IMR-90 (cell line): Measurements from ENCODE around the gene HDAC7. TPM values are rescaled to one million over a fixed set of nuclear protein-coding genes. Genes with fewer than 3 reads are reported as not detected.

Experiments used
- ATAC-seq: fragments of 200-7000 bp; cut with Tn5 transposase; 2 replicates; pipeline ENCODE4 v1.9.1; 2020; ENCODE audit warnings: low read depth, mild to moderate bottlenecking, moderate library complexity
- BruUV-seq: library from RNA; stranded (reverse); fragments of 400-500 nt; replicated peaks from 2 replicates; lab custom pipeline; 2021; lab: Mats Ljungman, UMichigan
- CTCF ChIA-PET: fragments of 300-600 bp; formaldehyde crosslinking; extraction: SDS; loops from one replicate; lab custom pipeline; 2021; ENCODE audit warnings: antibody characterized with exemption; lab: Yijun Ruan, JAX
- POLR2A ChIA-PET: fragments of 300-600 bp; sonication (Branson Sonifier 250); formaldehyde crosslinking; loops from one replicate; lab custom pipeline; 2022; ENCODE audit warnings: antibody characterized with exemption; ENCODE audit not compliant: unreplicated experiment; lab: Charles Lee
- DNase-seq: peaks from one replicate; pipeline ENCODE4 v3.0.0; 2013
- H2AFZ ChIP-seq: replicated peaks from 2 replicates; pipeline ENCODE3; 2013; ENCODE audit warnings: low read length, mild to moderate bottlenecking; ENCODE audit not compliant: poor library complexity
- H2AK5ac ChIP-seq: 2 replicates; pipeline ENCODE4 v1.6.1; 2013; ENCODE audit warnings: low read depth, low read length, inconsistent platforms
- H2AK9ac ChIP-seq: replicated peaks from 2 replicates; pipeline ENCODE3; 2013; ENCODE audit warnings: mild to moderate bottlenecking, low read depth, low read length, moderate library complexity; ENCODE audit not compliant: poor library complexity
- H2BK120ac ChIP-seq: 2 replicates; pipeline ENCODE4 v1.6.1; 2013; ENCODE audit warnings: low read depth, low read length, inconsistent platforms
- H2BK15ac ChIP-seq: 3 replicates; pipeline ENCODE4 v1.6.1; 2013; ENCODE audit warnings: low read depth, low read length, inconsistent platforms
- H2BK20ac ChIP-seq: 2 replicates; pipeline ENCODE4 v1.6.1; 2013; ENCODE audit warnings: low read depth, mild to moderate bottlenecking, inconsistent platforms, low read length, moderate library complexity
- H2BK5ac ChIP-seq: 2 replicates; pipeline ENCODE4 v1.6.1; 2013; ENCODE audit warnings: mild to moderate bottlenecking, low read depth, low read length, inconsistent platforms; ENCODE audit not compliant: poor library complexity, severe bottlenecking
- H3K14ac ChIP-seq: replicated peaks from 2 replicates; pipeline ENCODE4 v1.6.1; 2013; ENCODE audit warnings: low read depth, low read length, inconsistent platforms
- H3K18ac ChIP-seq: 2 replicates; pipeline ENCODE4 v1.6.1; 2013; ENCODE audit warnings: low read depth, low read length, control low read depth
- H3K23ac ChIP-seq: 2 replicates; pipeline ENCODE4 v1.6.1; 2013; ENCODE audit warnings: low read depth, low read length, inconsistent platforms
- H3K27ac ChIP-seq: 2 replicates; pipeline ENCODE4 v1.5.1; 2013; ENCODE audit warnings: mild to moderate bottlenecking, control low read depth, low read length; ENCODE audit not compliant: insufficient read depth
- H3K27me3 ChIP-seq: 2 replicates; pipeline ENCODE4 v1.6.1; 2013; ENCODE audit warnings: low read length; ENCODE audit not compliant: control insufficient read depth, insufficient read depth
- H3K36me3 ChIP-seq: 2 replicates; pipeline ENCODE4 v1.6.1; 2013; ENCODE audit warnings: low read length, mixed read lengths; ENCODE audit not compliant: control insufficient read depth, insufficient read depth
- H3K4ac ChIP-seq: 2 replicates; pipeline ENCODE4 v1.6.1; 2013; ENCODE audit warnings: low read depth, low read length, inconsistent platforms
- H3K4me1 ChIP-seq: 2 replicates; pipeline ENCODE4 v1.6.1; 2013; ENCODE audit warnings: low read length, mixed read lengths; ENCODE audit not compliant: control insufficient read depth, insufficient read depth
- H3K4me2 ChIP-seq: 2 replicates; pipeline ENCODE4 v1.6.1; 2013; ENCODE audit warnings: low read depth, mild to moderate bottlenecking, control low read depth, low read length, moderate library complexity
- H3K4me3 ChIP-seq: 2 replicates; pipeline ENCODE4 v1.5.1; 2013; ENCODE audit warnings: low read depth, mild to moderate bottlenecking, control low read depth, low read length, moderate library complexity; ENCODE audit not compliant: insufficient read depth
- H3K56ac ChIP-seq: 2 replicates; pipeline ENCODE4 v1.6.1; 2013; ENCODE audit warnings: low read length, inconsistent platforms; ENCODE audit not compliant: insufficient read depth; ENCODE audit errors: extremely low read depth
- H3K79me1 ChIP-seq, 2 experiments: 2 replicates each; pipeline ENCODE4 v1.6.1; 2013; ENCODE audit warnings: low read length in 2 of 2, inconsistent platforms in 1 of 2, low read depth in 1 of 2
- H3K9ac ChIP-seq: 2 replicates; pipeline ENCODE4 v1.6.1; 2013; ENCODE audit warnings: low read depth, low read length, control low read depth
- H3K9me1 ChIP-seq: 2 replicates; pipeline ENCODE4 v1.6.1; 2013; ENCODE audit warnings: low read length, inconsistent platforms; ENCODE audit not compliant: insufficient read depth
- H3K9me3 ChIP-seq: 2 replicates; pipeline ENCODE4 v1.6.1; 2013; ENCODE audit warnings: low read length; ENCODE audit not compliant: control insufficient read depth, insufficient read depth
- H4K20me1 ChIP-seq: 2 replicates; pipeline ENCODE4 v1.6.1; 2013; ENCODE audit warnings: low read length, inconsistent platforms; ENCODE audit not compliant: insufficient read depth
- H4K5ac ChIP-seq: 2 replicates; pipeline ENCODE4 v1.6.1; 2013; ENCODE audit warnings: mild to moderate bottlenecking, low read depth, low read length, control low read depth
- H4K8ac ChIP-seq, 2 experiments: 2 replicates each; pipeline ENCODE4 v1.6.1; 2013; ENCODE audit warnings: low read depth in 2 of 2, low read length in 2 of 2, control low read depth in 1 of 2, inconsistent platforms in 1 of 2
- H4K91ac ChIP-seq: 2 replicates; pipeline ENCODE4 v1.6.1; 2013; ENCODE audit warnings: low read depth, low read length, inconsistent platforms; ENCODE audit not compliant: insufficient read depth
- MAFK ChIP-seq: IDR thresholded peaks from 2 replicates; pipeline ENCODE4 v1.6.1; 2012; ENCODE audit warnings: low read depth, low read length, improper control_type of control experiment
- NFE2L2 ChIP-seq: fragments of 150-350 bp; IDR thresholded peaks from 2 replicates; pipeline ENCODE4 v1.6.1; 2016; ENCODE audit warnings: low read depth, mild to moderate bottlenecking, low read length
- POLR2A ChIP-seq: IDR thresholded peaks from 2 replicates; pipeline ENCODE4 v1.6.1; 2012; ENCODE audit warnings: mild to moderate bottlenecking, low read depth, low read length
- RAD21 ChIP-seq: IDR thresholded peaks from 2 replicates; pipeline ENCODE4 v1.6.1; 2012; ENCODE audit warnings: low read length, improper control_type of control experiment
- RFX5 ChIP-seq: IDR thresholded peaks from 2 replicates; pipeline ENCODE4 v1.8.0; 2012; ENCODE audit warnings: low read depth, mild to moderate bottlenecking, low read length, moderate library complexity
- SMC3 ChIP-seq: fragments of 150-350 bp; IDR thresholded peaks from 2 replicates; pipeline ENCODE4 v1.6.1; 2016; ENCODE audit warnings: low read depth, mild to moderate bottlenecking, antibody characterized with exemption, low read length, moderate library complexity
- WGBS, 2 experiments: methylation state at CpG; one replicate each; pipeline versions ENCODE4 v1.1.5 to v1.1.7; 2013; ENCODE audit warnings: missing lambda C conversion rate in 2 of 2; ENCODE audit not compliant: insufficient read length in 1 of 2; ENCODE audit errors: extremely low coverage in 2 of 2; 5-methylcytosine and 5-hydroxymethylcytosine counted together
- dilution Hi-C: fragments of 300-500 bp; cut with HindIII; formaldehyde crosslinking; loops from one replicate; pipeline ENCODE4 v1.14.3; 2018; ENCODE audit warnings: low sequenced_read_pairs; ENCODE audit not compliant: unreplicated experiment
- in situ Hi-C: fragments of 300-500 bp; cut with MboI; formaldehyde crosslinking; loops from 3 replicates; pipeline ENCODE4 v1.14.3; 2019; ENCODE audit warnings: low sequenced_read_pairs, inconsistent platforms, mixed read lengths
- intact Hi-C: fragments of 100-400 bp; cut with micrococcal nuclease; formaldehyde crosslinking; loops from 2 replicates; pipeline ENCODE4 v1.10.0; 2022
- polyA plus RNA-seq, 3 experiments: library from polyadenylated mRNA; depleted of rRNA; stranded (reverse); fragments of >200 nt; gene quantifications; 2 replicates each; pipeline ENCODE4 v1.2.3, GENCODE V29; 2012; ENCODE audit warnings: low replicate concordance in 1 of 3
- total RNA-seq: library from RNA; depleted of rRNA; stranded (reverse); fragments of >200 nt; gene quantifications from 2 replicates; pipeline ENCODE4 v1.2.3, GENCODE V29; 2012

HDAC7 gene
- total and polyA plus RNA-seq, 2 of the 4 experiments (the other 2 are of a cell fraction) = 10.4 to 64.7 TPM

DNA sequence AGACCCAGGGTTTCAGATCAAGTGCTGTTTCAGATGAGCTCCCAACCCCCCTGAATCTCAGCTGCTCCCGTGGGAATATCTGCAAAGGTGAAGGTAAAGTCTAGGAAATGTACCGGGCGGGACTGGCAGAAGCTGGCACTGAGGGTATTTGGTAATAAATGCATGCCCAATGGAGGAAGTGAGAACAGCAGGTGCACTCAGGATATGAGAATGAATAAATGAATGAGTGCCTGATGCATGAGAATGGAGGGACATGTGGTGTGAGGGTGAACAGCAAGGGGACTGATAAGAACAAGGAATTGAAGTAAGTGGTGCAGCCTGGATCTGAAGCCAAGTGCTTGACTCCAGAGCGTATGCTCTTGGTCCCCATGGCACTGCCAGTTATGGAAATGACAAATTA is 72.6 kb downstream of the HDAC7 start:
- BruUV-seq = no TSS peak
- H2AK5ac ChIP-seq = no peak overlapping the region
- no peaks in the 10 kb centered on the region for H3K9me3 ChIP-seq
- in situ Hi-C loops = loop anchor here (10.0 kb wide), 1 partner anchor 88 kb away; no protein-coding TSS in a partner anchor
- 94% methylated on average over 3 of the region's 4 CpGs; no CpG with 5 or more reads in 1 of the 2 experiments for WGBS, 2 experiments
- H3K14ac ChIP-seq = no peak overlapping the region
- H2BK5ac ChIP-seq = no peak overlapping the region
- H2BK20ac ChIP-seq = no peak overlapping the region
- ChIA-PET POLR2A (no interaction called here), CTCF (no interaction called here)
- H3K9ac ChIP-seq = no peak overlapping the region
- H4K91ac ChIP-seq = no peak overlapping the region
- no peak for DNase-seq
- H3K4me3 ChIP-seq = no peak overlapping the region
- H3K27ac ChIP-seq = no peak overlapping the region
- no peak overlapping the region for H3K4me2 ChIP-seq
- no peaks in the 10 kb centered on the region for H3K79me1 ChIP-seq
- peaks cover 2% of the 10 kb centered on the region; the same call in 1 of the 2 replicates for H3K4me1 ChIP-seq
- no peak overlapping the region for H2AK9ac ChIP-seq
- TF ChIP-seq POLR2A (no peak), RAD21 (no peak), NFE2L2 (no peak), MAFK (no peak), RFX5 (no peak), SMC3 (no peak)
- no peak overlapping the region for H2BK15ac ChIP-seq
- H3K18ac ChIP-seq = no peak overlapping the region
- dilution Hi-C loops = no loop called here
- no peaks in the 10 kb centered on the region for H3K36me3 ChIP-seq
- H3K9me1 ChIP-seq = peaks cover 3% of the 10 kb centered on the region; the same call in 1 of the 2 replicates
- H2AFZ ChIP-seq = no peak overlapping the region
- no peak overlapping the region for H3K4ac ChIP-seq
- H4K20me1 ChIP-seq = no peaks in the 10 kb centered on the region
- no peak overlapping the region for H4K8ac ChIP-seq
- H4K5ac ChIP-seq = no peak overlapping the region
- ATAC-seq = no peak
- H3K56ac ChIP-seq = no peak overlapping the region
- intact Hi-C loops = no loop called here
- H3K23ac ChIP-seq = no peak overlapping the region
- peaks cover 32% of the 10 kb centered on the region for H3K27me3 ChIP-seq
- no peak overlapping the region for H2BK120ac ChIP-seq
